Spinal cord (tissue), 10 donors: ENCODE results near the gene KCNQ5. TPM values are rescaled to one million over a fixed set of nuclear protein-coding genes. Genes with fewer than 3 reads are reported as not detected.
"Not testable (repeated sequence)": the region's sequence is repeated elsewhere in the genome, so short reads cannot be mapped to it uniquely, and the experiment has no call there.

Experiments used
- DNase-seq, 6 donors: peaks; one replicate each; pipeline versions ENCODE4 v3.0.0 to v3.0.0-alpha.2; 2013 to 2015; ENCODE audit warnings: low spot score in 6 of 6, low read depth in 4 of 6
- H3K27ac ChIP-seq: one replicate; pipeline ENCODE4 v1.5.1; 2013; ENCODE audit warnings: low read depth, low read length, control low read depth
- H3K27me3 ChIP-seq: one replicate; pipeline ENCODE4 v1.6.1; 2013; ENCODE audit warnings: low read length; ENCODE audit not compliant: control insufficient read depth, insufficient read depth
- H3K36me3 ChIP-seq: one replicate; pipeline ENCODE4 v1.6.1; 2013; ENCODE audit warnings: low read length; ENCODE audit not compliant: control insufficient read depth, insufficient read depth
- H3K4me1 ChIP-seq: one replicate; pipeline ENCODE4 v1.6.1; 2013; ENCODE audit warnings: low read length; ENCODE audit not compliant: control insufficient read depth, insufficient read depth
- H3K4me3 ChIP-seq: one replicate; pipeline ENCODE4 v1.5.1; 2013; ENCODE audit warnings: low read depth, low read length, control low read depth
- H3K9me3 ChIP-seq: one replicate; pipeline ENCODE4 v1.6.1; 2013; ENCODE audit warnings: low read length; ENCODE audit not compliant: control insufficient read depth, insufficient read depth
- WGBS: methylation state at CpG from one replicate; pipeline ENCODE4 v1.1.5; 2013; ENCODE audit warnings: missing lambda C conversion rate; ENCODE audit not compliant: insufficient coverage; 5-methylcytosine and 5-hydroxymethylcytosine counted together
- polyA plus RNA-seq, 2 donors: library from polyadenylated mRNA; unstranded; fragments of 120-200 nt; gene quantifications; one replicate each; pipeline ENCODE4 v1.2.1, GENCODE V29; 2013; ENCODE audit not compliant: insufficient read length in 2 of 2
- total RNA-seq, 2 donors: library from RNA; depleted of rRNA in 1 of 2; stranded (reverse); fragments of 120-200 nt in 1 of 2; fragments of >200 nt in 1 of 2; gene quantifications; one replicate each; pipeline versions ENCODE4 v1.2.3 to v1.2.4, GENCODE V29; 2013 to 2014
- donor health status: healthy.

Gene KCNQ5
- total and polyA plus RNA-seq, 4 donors: 2.4 to 9.2 (median 6.5) TPM

GRCh38 chr6:72890233-72890632 lies 268.4 kb downstream of the KCNQ5 start:
- Histone ChIP-seq H3K36me3 (no peaks in the 10 kb centered on the region), H3K9me3 (no peaks in the 10 kb centered on the region), H3K4me1 (no peaks in the 10 kb centered on the region), H3K27me3 (no peaks in the 10 kb centered on the region), H3K4me3 (no peak overlapping the region), H3K27ac (no peak overlapping the region)
- no peak for DNase-seq
- WGBS: no CpG with 5 or more reads among the region's 1 CpG

GRCh38 chr6:72890671-72891070 lies 268.8 kb downstream of the KCNQ5 start:
- Histone ChIP-seq H3K36me3 (no peaks in the 10 kb centered on the region), H3K27me3 (no peaks in the 10 kb centered on the region), H3K9me3 (no peaks in the 10 kb centered on the region), H3K4me3 (no peak overlapping the region), H3K27ac (no peak overlapping the region), H3K4me1 (no peaks in the 10 kb centered on the region)
- no peak for DNase-seq

- WGBS: no CpG with 5 or more reads among the region's 1 CpG
- no peaks in the 10 kb centered on the region for H3K36me3 ChIP-seq
These were observed 271.0 kb downstream of the KCNQ5 start for GRCh38 chr6:72892901-72893300.

GRCh38 chr6:72894091-72894490 lies 272.2 kb downstream of the KCNQ5 start:
- H3K27ac ChIP-seq: no peak overlapping the region
- no peak overlapping the region for H3K4me3 ChIP-seq
- no peaks in the 10 kb centered on the region for H3K4me1 ChIP-seq
- H3K27me3 ChIP-seq: no peaks in the 10 kb centered on the region
- WGBS: no CpG with 5 or more reads among the region's 2 CpGs
- no peak for DNase-seq
- H3K36me3 ChIP-seq: no peaks in the 10 kb centered on the region
- H3K9me3 ChIP-seq: no peaks in the 10 kb centered on the region

More at GRCh38 chr6:72892901-72893300, 271.0 kb downstream of the KCNQ5 start:
- Histone ChIP-seq H3K27ac (no peak overlapping the region), H3K27me3 (no peaks in the 10 kb centered on the region), H3K4me3 (no peak overlapping the region), H3K9me3 (no peaks in the 10 kb centered on the region), H3K4me1 (no peaks in the 10 kb centered on the region)
- peak in 1 of 6 donors; percentile 63 for DNase-seq

GRCh38 chr6:72898313-72898712 lies 276.4 kb downstream of the KCNQ5 start:
- H3K27me3 ChIP-seq, H3K4me3 ChIP-seq, DNase-seq, H3K27ac ChIP-seq, H3K9me3 ChIP-seq, H3K4me1 ChIP-seq, H3K36me3 ChIP-seq: not testable (repeated sequence)
- no CpG with 5 or more reads among the region's 3 CpGs for WGBS

- H3K27ac ChIP-seq: no peak overlapping the region
- 92% methylated on average over 6 of the region's 6 CpGs for WGBS
- H3K36me3 ChIP-seq: no peaks in the 10 kb centered on the region
- H3K27me3 ChIP-seq: no peaks in the 10 kb centered on the region
- DNase-seq: no peak
- no peaks in the 10 kb centered on the region for H3K4me1 ChIP-seq
- no peaks in the 10 kb centered on the region for H3K9me3 ChIP-seq
- no peak overlapping the region for H3K4me3 ChIP-seq
These were observed 284.0 kb downstream of the KCNQ5 start for GRCh38 chr6:72905705-72906478.

- no peaks in the 10 kb centered on the region for H3K4me1 ChIP-seq
- no peaks in the 10 kb centered on the region for H3K9me3 ChIP-seq
- no peaks in the 10 kb centered on the region for H3K36me3 ChIP-seq
- H3K27ac ChIP-seq: no peak overlapping the region
- DNase-seq: peak in 1 of 6 donors; percentile 54
- no CpG with 5 or more reads among the region's 2 CpGs for WGBS
- no peaks in the 10 kb centered on the region for H3K27me3 ChIP-seq
- no peak overlapping the region for H3K4me3 ChIP-seq
These were observed 289.7 kb downstream of the KCNQ5 start for GRCh38 chr6:72911463-72912155.

GRCh38 chr6:72913797-72914196 lies 291.9 kb downstream of the KCNQ5 start:
- no peaks in the 10 kb centered on the region for H3K4me1 ChIP-seq
- no peak overlapping the region for H3K4me3 ChIP-seq
- no peak for DNase-seq
- 100% methylated on average over 1 of the region's 1 CpG for WGBS
- H3K36me3 ChIP-seq: no peaks in the 10 kb centered on the region
- H3K9me3 ChIP-seq: no peaks in the 10 kb centered on the region
- no peak overlapping the region for H3K27ac ChIP-seq
- no peaks in the 10 kb centered on the region for H3K27me3 ChIP-seq

GRCh38 chr6:72916298-72916697 lies 294.4 kb downstream of the KCNQ5 start:
- WGBS: no CpG with 5 or more reads among the region's 6 CpGs
- Histone ChIP-seq H3K4me3 (no peak overlapping the region), H3K27me3 (no peaks in the 10 kb centered on the region), H3K27ac (no peak overlapping the region), H3K9me3 (no peaks in the 10 kb centered on the region), H3K4me1 (no peaks in the 10 kb centered on the region), H3K36me3 (no peaks in the 10 kb centered on the region)
- no peak for DNase-seq

- no peak overlapping the region for H3K27ac ChIP-seq
- 80% methylated on average over 1 of the region's 1 CpG for WGBS
- no peaks in the 10 kb centered on the region for H3K9me3 ChIP-seq
- no peaks in the 10 kb centered on the region for H3K4me1 ChIP-seq
- no peaks in the 10 kb centered on the region for H3K27me3 ChIP-seq
- DNase-seq: no peak
- no peaks in the 10 kb centered on the region for H3K36me3 ChIP-seq
- H3K4me3 ChIP-seq: no peak overlapping the region
These were observed 295.0 kb downstream of the KCNQ5 start for GRCh38 chr6:72916906-72917305.
